Panc1 (cell line): Measurements from ENCODE around the gene SPDYE9.
"Not testable (repeated sequence)": the region's sequence is repeated elsewhere in the genome, so short reads cannot be mapped to it uniquely, and the experiment has no call there.

ENCODE experiments used
- CTCF ChIP-seq: fragments of 450-650 bp; IDR thresholded peaks from 2 replicates; pipeline ENCODE4 v1.5.1; 2017; ENCODE audit warnings: mild to moderate bottlenecking
- POLR2AphosphoS5 ChIP-seq: IDR thresholded peaks from 2 replicates; pipeline ENCODE4 v1.6.1; 2012; ENCODE audit warnings: mild to moderate bottlenecking, low read depth, low read length, moderate library complexity

- TF ChIP-seq CTCF, POLR2AphosphoS5: not testable (repeated sequence)
Observed at GRCh38 chr7:73134866-73135265, 49.0 kb upstream of the SPDYE9 start.
